Activated naive CD4-positive, alpha-beta T cell treated with anti-CD3 and anti-CD28 coated beads for 36 hours (primary cell): ENCODE data around the gene NGEF. TPM values are rescaled to one million over a fixed set of nuclear protein-coding genes. Genes with fewer than 3 reads are reported as not detected.

Source experiments
- CTCF ChIA-PET: fragments of 350-600 bp; sonication (Branson Sonifier 250); formaldehyde crosslinking; loops from one replicate; lab custom pipeline; 2021; ENCODE audit warnings: antibody characterized with exemption; lab: Charles Lee
- DNase-seq: peaks from one replicate; pipeline ENCODE4 v3.0.0-alpha.2; 2020
- H3K27ac Mint-ChIP-seq: one replicate; pipeline ENCODE4 v1.8.0; 2021; ENCODE audit warnings: mild to moderate bottlenecking, mixed read lengths
- H3K27me3 Mint-ChIP-seq: one replicate; pipeline ENCODE4 v1.8.0; 2021; ENCODE audit warnings: low read depth, mixed read lengths
- H3K36me3 Mint-ChIP-seq: one replicate; pipeline ENCODE4 v1.8.0; 2021; ENCODE audit warnings: low read depth, mixed read lengths
- H3K4me1 Mint-ChIP-seq: one replicate; pipeline ENCODE4 v1.8.0; 2021; ENCODE audit warnings: low read depth, mixed read lengths
- H3K4me3 Mint-ChIP-seq: one replicate; pipeline ENCODE4 v1.8.0; 2021; ENCODE audit warnings: mild to moderate bottlenecking, moderate library complexity, mixed read lengths
- H3K9me3 Mint-ChIP-seq: one replicate; pipeline ENCODE4 v1.8.0; 2021; ENCODE audit warnings: mixed read lengths
- intact Hi-C: fragments of 100-400 bp; cut with micrococcal nuclease; formaldehyde crosslinking; loops from one replicate; pipeline ENCODE4 v1.15.1; 2023
- total RNA-seq, 2 experiments: library from RNA; stranded (reverse); gene quantifications; one replicate each; pipeline ENCODE4 v1.2.3, GENCODE V29; 2021

The NGEF gene, protein sequence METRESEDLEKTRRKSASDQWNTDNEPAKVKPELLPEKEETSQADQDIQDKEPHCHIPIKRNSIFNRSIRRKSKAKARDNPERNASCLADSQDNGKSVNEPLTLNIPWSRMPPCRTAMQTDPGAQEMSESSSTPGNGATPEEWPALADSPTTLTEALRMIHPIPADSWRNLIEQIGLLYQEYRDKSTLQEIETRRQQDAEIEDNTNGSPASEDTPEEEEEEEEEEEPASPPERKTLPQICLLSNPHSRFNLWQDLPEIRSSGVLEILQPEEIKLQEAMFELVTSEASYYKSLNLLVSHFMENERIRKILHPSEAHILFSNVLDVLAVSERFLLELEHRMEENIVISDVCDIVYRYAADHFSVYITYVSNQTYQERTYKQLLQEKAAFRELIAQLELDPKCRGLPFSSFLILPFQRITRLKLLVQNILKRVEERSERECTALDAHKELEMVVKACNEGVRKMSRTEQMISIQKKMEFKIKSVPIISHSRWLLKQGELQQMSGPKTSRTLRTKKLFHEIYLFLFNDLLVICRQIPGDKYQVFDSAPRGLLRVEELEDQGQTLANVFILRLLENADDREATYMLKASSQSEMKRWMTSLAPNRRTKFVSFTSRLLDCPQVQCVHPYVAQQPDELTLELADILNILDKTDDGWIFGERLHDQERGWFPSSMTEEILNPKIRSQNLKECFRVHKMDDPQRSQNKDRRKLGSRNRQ
- under 1 TPM in 1 of 2 experiments, not detected in 1; 0.12 TPM for total RNA-seq

DNA sequence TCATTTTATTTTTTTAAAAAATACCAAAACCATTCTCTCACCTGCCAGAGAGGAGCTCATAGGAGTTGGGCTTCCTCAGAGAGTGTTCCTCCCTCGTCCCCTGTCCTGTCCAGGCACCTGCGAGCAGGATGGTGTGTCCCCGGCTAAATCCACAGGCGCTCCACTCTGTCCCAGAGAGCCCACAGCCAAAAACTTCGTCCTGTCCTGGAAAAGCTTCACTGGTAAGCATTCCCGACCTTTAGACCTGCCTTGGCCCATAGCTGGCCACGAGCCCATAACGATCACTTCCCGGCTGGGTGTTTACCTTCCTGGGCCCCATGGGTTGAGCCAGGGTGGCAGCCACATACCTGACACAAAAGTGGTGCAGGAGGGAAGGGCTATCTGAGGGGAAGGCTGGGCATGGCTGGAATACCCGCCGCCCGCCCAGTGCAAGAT, at the start of gene NGEF:
Gene NGEF, minus strand, starts transcription at position 230 of the 435 bp plus-strand sequence. CDS start 38,366 bp downstream, outside the sequence.
- no peaks in the 10 kb centered on the region for H3K36me3 Mint-ChIP-seq
- no peaks in the 10 kb centered on the region for H3K27me3 Mint-ChIP-seq
- CTCF ChIA-PET: interaction anchor here (1.1 kb wide), 1 partner anchor 41 kb away, joined by 3 read pairs; no protein-coding TSS in a partner anchor
- no peak for DNase-seq
- intact Hi-C loops: no loop called here
- H3K4me1 Mint-ChIP-seq: no peaks in the 10 kb centered on the region
- H3K4me3 Mint-ChIP-seq: no peak within 1 kb of the TSS
- H3K27ac Mint-ChIP-seq: no peak within 1 kb of the TSS
- H3K9me3 Mint-ChIP-seq: no peaks in the 10 kb centered on the region

- peaks cover 21% of the 10 kb centered on the region for H3K36me3 Mint-ChIP-seq
- intact Hi-C loops: loop anchor here (5.0 to 10.0 kb wide), 4 partner anchors 355 to 510 kb away; partner anchors contain the start of genes EIF4E2, GIGYF2, TIGD1 and USP40
- H3K27me3 Mint-ChIP-seq: no peaks in the 10 kb centered on the region
- H3K9me3 Mint-ChIP-seq: no peaks in the 10 kb centered on the region
- H3K27ac Mint-ChIP-seq: peak overlapping the region; percentile 98
- no peak for DNase-seq
- CTCF ChIA-PET: interaction anchor here (1.4 to 4.4 kb wide), 4 partner anchors 10 to 205 kb away, joined by 3 to 41 read pairs (median 9); no protein-coding TSS in a partner anchor
- H3K4me3 Mint-ChIP-seq: peak overlapping the region; percentile 98
- H3K4me1 Mint-ChIP-seq: peaks cover 46% of the 10 kb centered on the region
Observed at GRCh38 chr2:233062451-233062850, 49.4 kb upstream of the NGEF start.

GRCh38 chr2:233061591-233062450, 48.8 kb upstream of the NGEF start:
- H3K4me1 Mint-ChIP-seq: peaks cover 40% of the 10 kb centered on the region
- peak overlapping the region; percentile 98 for H3K27ac Mint-ChIP-seq
- no peaks in the 10 kb centered on the region for H3K9me3 Mint-ChIP-seq
- intact Hi-C loops: loop anchor here (1.0 to 10.0 kb wide), 8 partner anchors 19 to 510 kb away; partner anchors contain the start of genes EIF4E2, GIGYF2, TIGD1 and USP40
- DNase-seq: peak; percentile 76
- CTCF ChIA-PET: interaction anchor here (0.5 to 4.4 kb wide), 11 partner anchors 9 to 320 kb away, joined by 3 to 41 read pairs (median 6); partner anchors contain the start of gene ATG16L1
- H3K27me3 Mint-ChIP-seq: no peaks in the 10 kb centered on the region
- H3K4me3 Mint-ChIP-seq: peak overlapping the region; percentile 98
- peaks cover 16% of the 10 kb centered on the region for H3K36me3 Mint-ChIP-seq

GRCh38 chr2:233060980-233061590, 48.0 kb upstream of the NGEF start:
- DNase-seq: peak; percentile 63

DNA sequence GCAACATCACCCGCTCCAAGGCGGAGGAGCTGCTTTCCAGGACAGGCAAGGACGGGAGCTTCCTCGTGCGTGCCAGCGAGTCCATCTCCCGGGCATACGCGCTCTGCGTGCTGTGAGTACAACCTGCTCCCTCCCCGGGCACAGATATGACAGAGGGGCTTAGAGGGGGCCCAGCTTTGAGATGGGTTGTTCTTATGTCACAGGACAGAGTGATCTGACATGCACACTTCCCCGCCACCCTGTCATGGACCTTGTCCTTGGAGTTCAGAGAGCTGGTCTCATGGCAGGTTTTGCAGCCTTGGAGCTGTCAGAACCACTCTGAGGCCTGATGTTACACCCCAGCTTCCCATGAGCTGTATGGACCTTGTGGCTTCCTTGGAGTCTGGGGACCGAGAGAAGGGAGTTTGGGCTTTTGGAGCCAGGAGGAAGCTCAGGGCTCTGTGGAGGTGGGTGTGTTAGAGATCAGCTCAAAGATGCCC, 47.5 kb upstream of the NGEF start:
- Mint-ChIP-seq H3K4me3 (peak overlapping the region; percentile 98), H3K27me3 (no peaks in the 10 kb centered on the region), H3K4me1 (peaks cover 33% of the 10 kb centered on the region), H3K9me3 (no peaks in the 10 kb centered on the region), H3K36me3 (peaks cover 12% of the 10 kb centered on the region), H3K27ac (peak overlapping the region; percentile 98)
- intact Hi-C loops: loop anchor here (1.0 to 10.0 kb wide), 6 partner anchors 82 to 508 kb away; partner anchors contain the start of genes ATG16L1, EIF4E2, GIGYF2 and TIGD1
- DNase-seq: no peak
- CTCF ChIA-PET: interaction anchor here (0.5 to 4.4 kb wide), 19 partner anchors 9 to 1799 kb away, joined by 3 to 41 read pairs (median 3); partner anchors contain the start of gene ATG16L1

More at GRCh38 chr2:233060980-233061590, 48.0 kb upstream of the NGEF start:
- peaks cover 14% of the 10 kb centered on the region for H3K36me3 Mint-ChIP-seq
- peak overlapping the region; percentile 98 for H3K4me3 Mint-ChIP-seq
- no peaks in the 10 kb centered on the region for H3K27me3 Mint-ChIP-seq
- no peaks in the 10 kb centered on the region for H3K9me3 Mint-ChIP-seq
- H3K27ac Mint-ChIP-seq: peak overlapping the region; percentile 98
- intact Hi-C loops: loop anchor here (1.0 to 10.0 kb wide), 9 partner anchors 20 to 509 kb away; partner anchors contain the start of genes ATG16L1, EIF4E2, GIGYF2 and TIGD1
- CTCF ChIA-PET: interaction anchor here (0.5 to 4.4 kb wide), 18 partner anchors 9 to 456 kb away, joined by 3 to 41 read pairs (median 4); partner anchors contain the start of gene ATG16L1
- peaks cover 35% of the 10 kb centered on the region for H3K4me1 Mint-ChIP-seq

- DNase-seq: peak; percentile 83
- Mint-ChIP-seq H3K4me3 (peak within 1 kb of the TSS; percentile 98), H3K36me3 (peaks cover 10% of the 10 kb centered on the region)
Observed at GRCh38 chr2:233059797-233060500, 46.9 kb upstream of the NGEF start, which contains the start of gene INPP5D. TSS of gene INPP5D (plus strand) at chr2:233060342. CDS start at chr2:233060479, 137 bp downstream.

GRCh38 chr2:233059547-233059796, 46.4 kb upstream of the NGEF start:
- CTCF ChIA-PET: interaction anchor here (0.9 to 4.4 kb wide), 7 partner anchors 9 to 255 kb away, joined by 3 to 41 read pairs (median 6); partner anchors contain the start of gene ATG16L1
- Mint-ChIP-seq H3K27me3 (no peaks in the 10 kb centered on the region), H3K4me3 (peak overlapping the region; percentile 98), H3K27ac (peak overlapping the region; percentile 98), H3K4me1 (peaks cover 29% of the 10 kb centered on the region), H3K9me3 (no peaks in the 10 kb centered on the region), H3K36me3 (peaks cover 10% of the 10 kb centered on the region)
- intact Hi-C loops: no loop called here
- no peak for DNase-seq

More at GRCh38 chr2:233059797-233060500, 46.9 kb upstream of the NGEF start, which contains the start of gene INPP5D:
- H3K4me1 Mint-ChIP-seq: peaks cover 33% of the 10 kb centered on the region
- H3K27me3 Mint-ChIP-seq: no peaks in the 10 kb centered on the region
- CTCF ChIA-PET: interaction anchor here (0.6 to 4.4 kb wide), 18 partner anchors 8 to 1798 kb away, joined by 3 to 41 read pairs (median 5); partner anchors contain the start of gene ATG16L1
- H3K9me3 Mint-ChIP-seq: no peaks in the 10 kb centered on the region
- intact Hi-C loops: loop anchor here (1.0 to 10.0 kb wide), 6 partner anchors 83 to 508 kb away; partner anchors contain the start of genes ATG16L1, EIF4E2, GIGYF2 and TIGD1
- H3K27ac Mint-ChIP-seq: peak within 1 kb of the TSS; percentile 98

DNA sequence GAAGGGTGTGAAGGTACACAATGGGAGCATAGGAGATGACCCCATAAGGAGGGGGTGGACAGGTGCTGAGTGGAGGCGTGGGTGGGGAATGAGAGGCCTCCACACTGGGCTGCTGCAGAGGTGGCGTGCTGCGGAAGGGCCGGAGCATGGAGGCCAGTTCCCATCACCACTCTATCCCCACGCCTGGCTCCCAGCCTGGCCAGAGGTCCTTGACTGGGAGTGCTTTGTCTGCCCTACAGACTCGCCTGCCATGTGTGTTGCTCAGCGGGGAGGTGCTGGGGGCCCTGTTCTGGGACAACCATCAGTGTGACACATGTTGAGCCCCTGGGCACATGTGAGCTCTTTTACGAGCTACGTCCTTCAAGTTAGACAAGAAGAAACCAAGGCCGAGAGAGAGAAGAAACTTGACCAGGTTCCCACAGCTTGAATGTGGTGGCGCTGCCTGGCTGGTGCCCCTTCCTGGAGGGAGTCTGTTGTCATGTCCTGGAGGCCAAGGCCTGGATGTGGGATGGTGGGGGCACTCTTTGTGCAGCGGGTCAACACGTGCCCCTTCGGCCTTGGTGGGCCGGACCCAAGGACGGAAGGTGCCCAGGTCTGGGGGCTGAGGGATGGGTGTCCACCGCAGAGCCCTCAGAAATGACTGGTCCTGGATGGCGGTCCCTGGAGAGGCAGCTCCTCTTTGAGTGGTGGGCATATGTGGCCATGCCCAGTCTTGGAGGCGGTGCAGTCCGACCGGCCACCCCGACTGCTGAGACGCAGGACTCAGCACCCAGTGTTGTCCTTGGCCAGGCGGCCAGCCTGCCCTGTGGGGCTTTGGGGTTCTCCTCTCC, 45.9 kb upstream of the NGEF start:
- Mint-ChIP-seq H3K4me3 (peak overlapping the region; percentile 56), H3K27me3 (no peaks in the 10 kb centered on the region), H3K9me3 (no peaks in the 10 kb centered on the region), H3K27ac (peak overlapping the region; percentile 75), H3K36me3 (peaks cover 9% of the 10 kb centered on the region), H3K4me1 (peaks cover 28% of the 10 kb centered on the region)
- no peak for DNase-seq
- CTCF ChIA-PET: interaction anchor here (0.9 to 4.4 kb wide), 4 partner anchors 9 to 38 kb away, joined by 4 to 41 read pairs (median 5); no protein-coding TSS in a partner anchor
- intact Hi-C loops: no loop called here

GRCh38 chr2:233056961-233057605, 44.0 kb upstream of the NGEF start:
- Mint-ChIP-seq H3K9me3 (no peaks in the 10 kb centered on the region), H3K36me3 (peaks cover 4% of the 10 kb centered on the region), H3K27me3 (no peaks in the 10 kb centered on the region), H3K4me3 (no peak overlapping the region), H3K27ac (no peak overlapping the region), H3K4me1 (peaks cover 13% of the 10 kb centered on the region)
- CTCF ChIA-PET: interaction anchor here (0.7 kb wide), 1 partner anchor 59 kb away, joined by 3 read pairs; no protein-coding TSS in a partner anchor
- intact Hi-C loops: no loop called here
- no peak for DNase-seq
